H9 (cell line): Measurements from ENCODE around the gene STC2. TPM values are rescaled to one million over a fixed set of nuclear protein-coding genes. Genes with fewer than 3 reads are reported as not detected.
A peak's percentile ranks its signal among the peaks of the same experiment; 100 is the strongest.

Experiments
- DNase-seq: peaks from one replicate; pipeline ENCODE4 v3.0.0-alpha.2; 2017
- H2AFZ ChIP-seq: one replicate; pipeline ENCODE4 v1.6.1; 2013; ENCODE audit warnings: mild to moderate bottlenecking, low read length, control low read depth, moderate library complexity
- H2AK5ac ChIP-seq: 2 replicates; pipeline ENCODE4 v1.6.1; 2013; ENCODE audit warnings: low read length, control low read depth, mixed read lengths; ENCODE audit not compliant: insufficient read length
- H2BK120ac ChIP-seq: one replicate; pipeline ENCODE4 v1.6.1; 2013; ENCODE audit warnings: low read depth, mild to moderate bottlenecking, low read length, control low read depth, inconsistent platforms; ENCODE audit not compliant: poor library complexity, severe bottlenecking
- H2BK12ac ChIP-seq: 2 replicates; pipeline ENCODE4 v1.6.1; 2013; ENCODE audit warnings: low read length, control low read depth, mixed read lengths, low read depth; ENCODE audit not compliant: insufficient read length
- H2BK15ac ChIP-seq: 2 replicates; pipeline ENCODE4 v1.6.1; 2013; ENCODE audit warnings: low read depth, low read length, control low read depth
- H2BK20ac ChIP-seq: one replicate; pipeline ENCODE4 v1.6.1; 2013; ENCODE audit warnings: low read depth, mild to moderate bottlenecking, low read length, control low read depth, inconsistent platforms; ENCODE audit not compliant: poor library complexity, severe bottlenecking
- H2BK5ac ChIP-seq: 2 replicates; pipeline ENCODE4 v1.6.1; 2013; ENCODE audit warnings: low read length, control low read depth, mixed read lengths; ENCODE audit not compliant: insufficient read length
- H3K14ac ChIP-seq: 2 replicates; pipeline ENCODE4 v1.6.1; 2013; ENCODE audit warnings: low read length, control low read depth; ENCODE audit not compliant: insufficient read depth
- H3K18ac ChIP-seq: 2 replicates; pipeline ENCODE4 v1.6.1; 2013; ENCODE audit warnings: low read depth, mild to moderate bottlenecking, mixed read lengths, low read length, control low read depth; ENCODE audit not compliant: insufficient read length
- H3K23ac ChIP-seq: 2 replicates; pipeline ENCODE4 v1.6.1; 2013; ENCODE audit warnings: low read length, control low read depth, mixed read lengths, low read depth; ENCODE audit not compliant: insufficient read length
- H3K23me2 ChIP-seq: 2 replicates; pipeline ENCODE4 v1.6.1; 2013; ENCODE audit warnings: low read depth, mild to moderate bottlenecking, mixed read lengths, low read length, control low read depth; ENCODE audit not compliant: insufficient read length, poor library complexity, severe bottlenecking
- H3K27ac ChIP-seq: 2 replicates; pipeline ENCODE4 v1.5.1; 2013; ENCODE audit warnings: low read length, control low read depth, mixed read lengths, low read depth; ENCODE audit not compliant: insufficient read length
- H3K27me3 ChIP-seq: 2 replicates; pipeline ENCODE4 v1.6.1; 2013; ENCODE audit warnings: low read length, control low read depth, inconsistent platforms; ENCODE audit not compliant: insufficient read depth
- H3K4ac ChIP-seq: 2 replicates; pipeline ENCODE4 v1.6.1; 2013; ENCODE audit warnings: low read depth, mild to moderate bottlenecking, control low read depth, inconsistent platforms, low read length, moderate library complexity
- H3K4me1 ChIP-seq: 2 replicates; pipeline ENCODE4 v1.6.1; 2013; ENCODE audit warnings: low read length, control low read depth, inconsistent platforms; ENCODE audit not compliant: insufficient read depth
- H3K4me2 ChIP-seq: 2 replicates; pipeline ENCODE4 v1.6.1; 2013; ENCODE audit warnings: low read length, control low read depth, mixed read lengths; ENCODE audit not compliant: insufficient read length, insufficient read depth
- H3K56ac ChIP-seq: 2 replicates; pipeline ENCODE4 v1.6.1; 2013; ENCODE audit warnings: low read depth, mild to moderate bottlenecking, mixed read lengths, low read length, control low read depth; ENCODE audit not compliant: insufficient read length
- H3K79me1 ChIP-seq: 2 replicates; pipeline ENCODE4 v1.6.1; 2013; ENCODE audit warnings: low read depth, mild to moderate bottlenecking, moderate library complexity, low read length, control low read depth, inconsistent platforms; ENCODE audit not compliant: insufficient read depth, poor library complexity, severe bottlenecking
- H3K79me2 ChIP-seq: 2 replicates; pipeline ENCODE4 v1.6.1; 2013; ENCODE audit warnings: low read length, control low read depth, inconsistent platforms; ENCODE audit not compliant: insufficient read depth
- H3K9ac ChIP-seq: 2 replicates; pipeline ENCODE4 v1.6.1; 2013; ENCODE audit warnings: low read length, control low read depth, mixed read lengths; ENCODE audit not compliant: insufficient read length; ENCODE audit errors: extremely low read depth
- H3K9me3 ChIP-seq: one replicate; pipeline ENCODE4 v1.6.1; 2013; ENCODE audit warnings: low read depth, low read length, inconsistent platforms; ENCODE audit not compliant: control insufficient read depth
- H3T11ph ChIP-seq: one replicate; pipeline ENCODE4 v1.6.1; 2013; ENCODE audit warnings: mild to moderate bottlenecking, low read length, control low read depth, inconsistent platforms
- H4K20me1 ChIP-seq: one replicate; pipeline ENCODE4 v1.6.1; 2013; ENCODE audit not compliant: control insufficient read depth, insufficient read length, insufficient read depth
- H4K5ac ChIP-seq: 2 replicates; pipeline ENCODE4 v1.6.1; 2013; ENCODE audit warnings: low read depth, mild to moderate bottlenecking, mixed read lengths, low read length, control low read depth; ENCODE audit not compliant: insufficient read length
- H4K8ac ChIP-seq: replicated peaks from 2 replicates; pipeline ENCODE4 v1.6.1; 2013; ENCODE audit warnings: low read length, control low read depth, mixed read lengths, low read depth; ENCODE audit not compliant: insufficient read length
- H4K91ac ChIP-seq: 2 replicates; pipeline ENCODE4 v1.6.1; 2013; ENCODE audit warnings: low read depth, mild to moderate bottlenecking, moderate library complexity, mixed read lengths, low read length, control low read depth; ENCODE audit not compliant: insufficient read length
- H3K27ac Mint-ChIP-seq, 3 experiments: 2 replicates in 2 of 3; 3 replicates in 1 of 3; pipeline ENCODE4 v1.8.0; 2020 to 2021; ENCODE audit warnings: mixed read lengths in 3 of 3, mild to moderate bottlenecking in 1 of 3, moderate library complexity in 1 of 3
- H3K27me3 Mint-ChIP-seq: 2 replicates; pipeline ENCODE4 v1.8.0; 2021; ENCODE audit warnings: low read depth, mild to moderate bottlenecking, moderate library complexity, mixed read lengths
- H3K36me3 Mint-ChIP-seq, 3 experiments: 2 replicates in 2 of 3; 3 replicates in 1 of 3; pipeline ENCODE4 v1.8.0; 2020 to 2021; ENCODE audit warnings: low read depth in 3 of 3, mixed read lengths in 3 of 3; ENCODE audit not compliant: insufficient read depth in 1 of 3
- H3K4me1 Mint-ChIP-seq, 2 experiments: 2 replicates each; pipeline ENCODE4 v1.8.0; 2020; ENCODE audit warnings: mixed read lengths in 2 of 2
- H3K4me3 Mint-ChIP-seq, 2 experiments: 2 replicates in 1 of 2; 3 replicates in 1 of 2; pipeline ENCODE4 v1.8.0; 2020 to 2021; ENCODE audit warnings: mild to moderate bottlenecking in 2 of 2, mixed read lengths in 2 of 2, moderate library complexity in 1 of 2
- H3K9me3 Mint-ChIP-seq, 2 experiments: 2 replicates in 1 of 2; 3 replicates in 1 of 2; pipeline ENCODE4 v1.8.0; 2020; ENCODE audit warnings: mild to moderate bottlenecking in 2 of 2, mixed read lengths in 2 of 2, moderate library complexity in 1 of 2
- CTCF ChIP-seq: fragments of 200-600 bp; sonication (generic); conservative IDR thresholded peaks from 3 replicates; pipeline ENCODE4 v1.8.0; 2021; ENCODE audit warnings: antibody characterized with exemption, mild to moderate bottlenecking
- WGBS: extraction: QIAGEN DNeasy Blood & Tissue Kit; methylation state at CpG from one replicate; pipeline ENCODE4 v1.1.7; 2013; ENCODE audit warnings: missing lambda C conversion rate, low lambda C conversion rate, mixed read lengths; ENCODE audit not compliant: insufficient read length; ENCODE audit errors: extremely low coverage; 5-methylcytosine and 5-hydroxymethylcytosine counted together
- total RNA-seq: library from RNA; stranded (reverse); gene quantifications from 2 replicates; pipeline ENCODE4 v1.2.1, GENCODE V29; 2021

The STC2 gene
- total RNA-seq, 1 experiment from 2014 or later, result 77.7 TPM

- Histone ChIP-seq H3K18ac (no peak overlapping the region), H2AFZ (no peak overlapping the region), H2BK120ac (no peak overlapping the region), H2BK15ac (no peak overlapping the region), H3K4me1 (no peaks in the 10 kb centered on the region; the same call in 1 of the 2 replicates), H3K56ac (no peak overlapping the region), H3K23me2 (no peaks in the 10 kb centered on the region), H2AK5ac (no peak overlapping the region), H3K14ac (no peak overlapping the region), H2BK12ac (no peak overlapping the region), H3K9me3 (no peaks in the 10 kb centered on the region), H3T11ph (no peak overlapping the region), H3K23ac (no peak overlapping the region), H3K79me1 (no peaks in the 10 kb centered on the region), H4K5ac (no peak overlapping the region), H3K79me2 (no peaks in the 10 kb centered on the region), H4K8ac (no peak overlapping the region), H4K20me1 (no peaks in the 10 kb centered on the region), H3K4ac (no peak overlapping the region), H2BK20ac (no peak overlapping the region), H3K27me3 (no peaks in the 10 kb centered on the region), H2BK5ac (no peak overlapping the region), H3K4me2 (no peak overlapping the region), H3K9ac (no peak overlapping the region), H4K91ac (no peak overlapping the region), H3K27ac (no peak overlapping the region)
- H3K4me3 Mint-ChIP-seq, result no peak overlapping the region; a peak in 1 of 5 replicates
- no CpG with 5 or more reads among the region's 9 CpGs for WGBS
- peaks cover 12 to 15% of the 10 kb centered on the region in 2 experiments for H3K9me3 Mint-ChIP-seq
- H3K27ac Mint-ChIP-seq, result 0 out of 7 replicates have a peak overlapping the region, but pooled peaks of 1 of the 3 experiments have one; percentile 19
- peaks cover 25% of the 10 kb centered on the region for H3K27me3 Mint-ChIP-seq
- H3K36me3 Mint-ChIP-seq, result peaks cover 4 to 21% (median 19%) of the 10 kb centered on the region in 3 experiments
- DNase-seq, result no peak
- peaks cover 24 to 28% of the 10 kb centered on the region in 2 experiments for H3K4me1 Mint-ChIP-seq
- no peak for TF ChIP-seq CTCF
Observed at GRCh38 chr5:173311818-173312585, 16.2 kb downstream of the STC2 start.
